GM18498 (cell line): ENCODE measurements around the gene AGAP1.

Experiments used
- ATAC-seq: cut with Tn5 transposase; IDR thresholded peaks from one replicate; pipeline ENCODE4 v1.9.1; 2021; ENCODE audit warnings: mild to moderate bottlenecking, moderate library complexity; ENCODE audit not compliant: unreplicated experiment

Gene AGAP1

DNA sequence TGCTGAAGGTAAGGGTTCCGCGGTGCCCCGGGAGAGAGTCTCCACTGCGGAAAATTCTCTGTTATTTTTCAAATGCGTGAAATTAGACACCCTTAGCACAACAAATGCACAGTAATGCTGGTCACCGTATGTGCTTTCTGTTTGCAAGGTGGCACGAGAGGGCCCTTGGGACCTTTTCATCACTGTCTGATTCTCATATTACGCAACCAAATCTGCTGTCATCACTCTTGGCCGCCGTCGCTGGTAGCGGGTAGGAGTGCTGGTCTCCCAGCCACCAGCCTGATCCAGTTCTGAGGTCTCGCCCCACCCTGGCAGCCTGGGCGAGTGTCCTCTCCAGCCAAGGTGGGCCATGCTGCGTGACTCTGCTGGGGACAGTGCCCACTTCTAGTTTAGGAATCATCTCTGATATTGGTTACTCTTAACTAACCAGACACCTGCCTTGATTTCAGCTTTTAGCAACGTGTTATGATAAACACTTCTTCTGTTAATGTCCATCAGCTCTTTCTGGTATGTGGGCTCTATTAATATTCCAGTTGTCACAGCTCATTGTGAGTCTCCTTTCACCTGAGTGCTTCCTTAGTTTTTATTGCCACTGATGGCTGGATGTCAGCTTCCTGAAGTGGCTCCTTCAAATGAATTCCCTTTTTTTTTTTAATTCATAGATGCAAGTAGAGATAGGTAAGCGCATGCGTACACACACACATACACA lies 474.9 kb downstream of the AGAP1 start:
- no peak for ATAC-seq

DNA sequence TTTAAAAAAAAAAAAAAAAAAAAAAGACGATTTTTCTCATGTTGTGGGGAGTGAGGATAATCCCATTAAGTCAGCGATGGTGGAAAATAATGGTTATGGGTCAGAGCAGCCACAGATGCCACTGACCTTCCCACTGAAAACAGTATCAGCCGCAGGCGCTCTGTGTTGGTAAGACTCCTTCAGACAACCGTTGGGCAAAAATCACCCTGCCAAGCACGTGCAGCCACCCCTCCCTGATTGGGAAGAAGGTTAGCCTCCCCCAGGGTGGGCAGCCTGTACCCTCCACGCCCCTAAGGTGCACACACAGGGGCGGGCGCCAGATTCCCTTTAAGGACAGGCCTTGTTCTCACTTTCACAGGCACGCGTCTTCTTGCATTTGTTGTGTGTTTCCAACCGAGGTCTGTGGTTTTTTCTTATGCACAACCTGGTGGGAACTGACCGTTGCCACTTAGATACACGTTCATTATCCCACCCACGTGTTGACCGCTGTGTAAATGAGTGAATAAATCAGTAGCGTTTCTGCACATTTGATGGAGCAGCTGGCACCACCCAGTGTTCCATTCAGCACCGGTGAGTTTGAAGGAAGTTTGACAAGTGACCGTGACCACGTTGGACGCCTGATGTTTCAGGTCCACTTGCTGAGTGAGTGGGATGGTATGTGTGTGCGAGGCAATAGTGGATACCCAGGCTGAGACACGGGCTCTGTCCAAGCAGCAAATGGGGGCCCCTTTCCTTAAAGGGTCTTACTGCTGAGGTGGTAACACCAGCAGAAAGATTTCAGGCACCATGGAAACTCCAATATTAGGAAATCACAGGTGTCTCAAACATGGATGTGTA lies 476.6 kb downstream of the AGAP1 start:
- no peak for ATAC-seq

DNA sequence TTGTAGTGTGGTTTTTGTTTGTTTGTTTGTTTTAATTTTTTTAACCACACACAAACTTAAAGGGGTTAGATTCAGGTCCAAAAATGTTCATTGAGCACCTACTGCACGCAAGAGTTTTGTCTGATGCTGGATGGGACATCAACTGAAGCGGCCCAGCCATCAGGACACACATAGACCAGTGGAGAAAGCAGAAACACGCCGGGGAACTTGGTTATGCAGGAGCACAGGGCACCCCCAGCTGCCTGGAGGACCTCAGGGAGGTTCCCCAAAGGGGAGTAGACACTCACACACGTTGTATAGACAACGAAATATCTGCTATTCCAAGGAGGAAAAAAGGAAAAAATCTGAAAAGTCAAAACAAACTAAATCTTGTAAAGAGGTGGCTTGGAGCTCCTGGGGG lies 482.7 kb downstream of the AGAP1 start:
- no peak for ATAC-seq

DNA sequence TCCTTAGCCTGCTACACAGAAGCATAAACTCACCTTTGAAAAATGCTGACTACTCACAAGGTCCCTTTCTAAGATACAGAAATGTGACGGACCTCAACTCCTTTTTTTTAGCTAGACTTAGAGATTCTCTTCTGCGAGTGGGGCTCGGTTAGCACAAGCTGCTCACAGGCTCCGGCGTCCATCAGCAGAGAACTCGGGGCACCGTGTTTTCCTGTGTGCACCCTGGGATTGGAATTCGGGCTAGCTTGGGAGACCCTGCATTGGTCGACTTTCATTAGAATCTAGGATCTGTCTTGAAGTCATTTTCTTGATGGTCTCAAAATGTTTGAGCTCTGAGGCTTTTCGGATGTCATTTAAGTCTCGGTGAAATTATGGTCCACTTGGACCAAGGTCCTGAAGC lies 483.1 kb downstream of the AGAP1 start:
- ATAC-seq, result no peak

DNA sequence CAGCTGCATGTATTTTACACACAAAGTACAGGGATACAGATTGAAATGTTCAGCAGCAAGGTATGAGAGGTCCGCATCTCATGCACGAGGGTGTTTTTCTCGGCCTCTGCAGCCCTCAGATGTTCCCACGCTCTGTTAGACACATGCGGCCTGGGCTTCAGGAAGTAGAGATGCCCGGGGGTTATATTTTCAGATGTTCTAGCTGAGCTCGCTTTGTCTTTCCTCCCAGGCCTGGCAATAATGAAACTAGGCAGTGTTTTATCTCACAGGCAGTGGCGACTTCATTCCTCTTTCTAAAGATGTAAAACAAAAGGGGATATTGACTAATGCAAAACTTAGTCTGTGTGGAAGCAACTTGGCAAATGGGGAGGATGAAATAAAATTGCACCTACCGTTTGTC lies 483.6 kb downstream of the AGAP1 start:
- no peak for ATAC-seq

DNA sequence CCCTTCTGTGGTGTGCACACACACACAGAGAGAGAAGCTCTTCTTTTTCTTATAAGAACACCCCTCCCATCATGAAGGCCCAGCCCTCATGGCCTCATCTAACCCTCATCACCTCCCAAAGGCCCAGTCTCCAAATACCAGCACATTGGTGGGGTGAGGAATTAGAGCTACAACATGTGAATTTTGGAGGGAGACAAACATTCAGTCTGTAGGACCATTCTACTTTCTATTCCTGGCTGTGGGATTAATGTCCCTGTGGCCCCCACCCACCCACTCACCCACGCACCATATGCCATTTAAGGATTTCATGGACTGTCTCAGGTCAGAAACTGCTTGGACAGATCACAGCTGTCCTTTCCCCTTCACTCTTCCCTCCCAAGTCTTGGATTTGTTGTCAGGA lies 484.2 kb downstream of the AGAP1 start:
- no peak for ATAC-seq

DNA sequence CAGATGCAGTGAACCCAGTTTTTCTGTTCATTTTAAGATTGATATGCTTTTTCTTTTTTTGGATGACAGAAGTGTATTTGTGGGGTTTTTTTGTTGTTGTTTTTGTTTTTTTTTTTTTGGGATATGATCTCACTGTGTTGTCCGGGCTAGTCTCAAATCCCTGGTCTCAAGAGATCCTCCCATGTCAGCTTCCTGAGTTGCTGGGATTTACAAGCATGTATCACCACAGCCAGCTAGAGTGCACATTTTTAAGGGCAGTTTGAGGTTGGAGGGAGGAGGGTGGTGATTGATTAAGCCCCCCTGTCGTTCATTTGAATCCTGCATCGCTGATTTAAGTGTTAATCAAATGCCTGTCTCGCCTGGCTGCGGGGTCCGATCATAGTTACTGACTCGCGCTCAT lies 485.2 kb downstream of the AGAP1 start:
- no peak for ATAC-seq

DNA sequence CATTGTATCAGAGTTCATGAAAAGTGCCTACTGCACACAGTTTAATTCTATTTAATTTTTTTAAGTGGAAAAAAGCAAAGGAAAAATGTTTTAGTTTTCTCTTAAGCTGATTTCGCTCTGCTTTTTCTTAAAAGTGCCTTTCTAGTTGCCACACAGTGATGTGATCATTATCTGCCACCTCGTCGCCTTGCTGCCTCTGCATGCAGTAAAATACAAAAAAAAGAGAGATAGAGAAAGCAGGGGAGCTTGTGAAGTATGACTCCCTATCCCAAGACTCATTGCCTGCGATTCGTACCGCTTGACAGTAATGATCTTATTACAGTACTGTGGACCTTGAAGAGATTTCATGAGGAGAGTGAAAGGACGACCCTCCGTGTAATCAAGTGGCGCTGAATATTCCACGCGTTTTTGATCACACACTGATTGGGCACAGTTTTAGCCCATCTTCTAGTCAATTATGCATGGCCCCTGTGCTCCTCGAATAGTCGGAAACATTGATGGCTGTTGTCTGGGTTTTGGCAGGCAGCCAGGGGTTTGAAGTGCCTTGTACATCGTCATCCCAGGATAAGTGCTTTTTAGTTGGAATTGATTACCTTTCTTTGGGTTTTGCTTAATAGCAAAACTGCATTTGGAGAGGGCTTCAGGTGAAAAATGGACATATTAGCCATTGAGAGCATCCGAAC lies 486.1 kb downstream of the AGAP1 start:
- ATAC-seq, result no peak

DNA sequence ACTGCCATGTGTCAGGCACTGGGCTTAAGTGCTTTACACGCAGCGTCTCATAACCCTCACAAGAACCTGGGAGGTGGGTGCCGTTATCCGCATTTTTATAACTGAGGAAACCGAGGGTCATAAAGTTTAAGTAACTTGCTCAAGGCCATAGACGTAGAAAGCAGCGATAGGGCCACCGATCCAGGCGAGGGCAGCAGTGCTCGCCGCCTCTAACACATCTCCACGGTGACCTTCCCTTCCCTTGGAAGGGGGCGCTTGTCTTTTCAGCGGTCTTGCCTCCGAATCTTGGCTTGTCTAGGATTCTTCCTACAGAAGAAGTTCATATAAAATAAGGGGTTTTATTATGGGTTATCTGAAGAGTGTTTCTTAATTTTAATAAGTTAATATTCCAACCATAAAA lies 487.8 kb downstream of the AGAP1 start:
- ATAC-seq, result no peak

DNA sequence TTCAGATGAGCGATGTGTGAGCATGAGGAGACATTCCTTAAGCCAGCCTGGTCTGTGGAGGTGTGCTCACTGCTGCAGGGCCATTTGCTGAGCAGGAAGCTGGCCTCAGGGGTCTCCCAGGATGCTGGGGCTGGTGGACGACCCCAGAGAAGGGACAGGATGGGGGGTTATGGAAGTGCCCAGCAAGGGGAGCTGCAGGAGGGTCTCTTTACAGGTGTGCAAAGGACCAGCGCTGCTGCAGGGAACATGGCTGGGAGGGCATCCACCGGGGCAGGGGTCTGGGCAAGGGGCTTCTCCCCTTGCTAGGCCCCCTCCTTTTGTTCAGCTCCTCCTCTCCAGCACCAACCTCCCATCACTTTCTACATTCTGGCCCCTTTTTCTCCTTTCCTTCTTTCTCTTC lies 489.2 kb downstream of the AGAP1 start:
- ATAC-seq, result no peak

DNA sequence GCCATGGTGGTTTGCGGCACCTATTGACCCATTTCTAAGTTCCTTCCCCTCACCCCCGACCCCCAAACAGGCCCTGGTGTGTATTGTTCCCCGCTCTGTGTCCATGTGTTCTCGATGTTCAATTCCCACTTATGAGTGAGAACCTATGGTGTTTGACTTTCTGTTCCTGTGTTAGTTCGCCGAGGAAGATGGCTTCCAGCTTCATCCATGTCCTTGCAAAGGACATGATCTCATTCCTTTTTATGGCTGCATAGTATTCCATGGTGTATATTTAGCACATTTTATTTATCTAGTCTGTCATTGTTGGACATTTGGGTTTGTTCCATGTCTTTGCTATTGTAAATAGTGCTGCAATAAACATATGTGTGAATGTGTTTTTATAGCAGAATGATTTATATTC lies 490.7 kb downstream of the AGAP1 start:
- ATAC-seq, result no peak

DNA sequence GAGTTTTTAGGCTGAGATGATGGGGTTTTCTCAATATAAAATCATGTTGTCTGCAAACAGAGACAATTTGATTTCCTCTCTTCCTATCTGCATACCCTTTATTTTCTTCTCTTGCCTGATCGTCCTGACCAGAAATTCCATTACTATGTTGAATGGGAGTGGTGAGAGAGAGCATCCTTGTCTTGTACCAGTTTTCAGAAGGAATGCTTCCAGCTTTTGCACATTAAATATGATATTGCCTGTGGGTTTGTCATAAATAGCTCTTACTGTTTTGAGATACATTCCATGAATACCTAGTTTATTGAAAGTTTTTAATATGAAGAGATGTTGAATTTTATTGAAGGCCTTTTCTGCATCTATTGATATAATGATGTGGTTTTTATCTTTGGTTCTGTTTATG lies 492.5 kb downstream of the AGAP1 start:
- no peak for ATAC-seq

DNA sequence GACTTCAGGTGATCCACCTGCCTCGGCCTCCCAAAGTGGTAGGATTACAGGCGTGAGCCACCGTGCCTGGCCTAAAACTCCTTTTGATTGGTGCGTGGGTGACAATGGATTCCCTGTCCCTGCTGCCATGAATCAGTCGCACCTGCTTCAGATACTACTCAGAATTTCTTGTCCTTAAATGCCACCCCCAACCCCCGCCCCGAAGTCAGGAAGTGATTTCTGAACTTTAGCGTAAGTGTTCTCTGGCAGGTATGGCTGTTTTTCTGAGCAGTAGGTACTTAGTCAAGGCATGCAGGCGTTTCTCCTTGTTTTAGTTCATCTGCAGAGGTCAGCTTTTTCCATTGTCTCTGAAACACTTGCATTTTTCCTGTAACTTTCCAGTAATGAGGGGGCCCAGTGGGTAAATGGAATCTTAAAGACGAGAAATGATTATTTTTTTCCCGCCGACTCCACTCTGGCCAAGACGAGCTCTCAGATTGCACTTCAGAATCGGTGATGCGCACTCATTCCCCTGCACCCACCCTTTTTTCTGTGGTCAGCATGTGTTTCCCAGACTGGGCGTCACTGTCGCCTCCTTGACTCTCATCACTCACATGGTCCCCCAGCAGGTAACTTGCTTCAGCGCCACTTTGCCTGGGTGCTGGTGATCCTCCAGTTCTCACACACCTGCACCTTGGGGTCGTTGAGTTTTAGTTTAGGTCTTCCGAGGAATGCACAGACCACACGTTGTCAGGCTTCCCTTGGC lies 494.6 kb downstream of the AGAP1 start:
- ATAC-seq, result no peak

DNA sequence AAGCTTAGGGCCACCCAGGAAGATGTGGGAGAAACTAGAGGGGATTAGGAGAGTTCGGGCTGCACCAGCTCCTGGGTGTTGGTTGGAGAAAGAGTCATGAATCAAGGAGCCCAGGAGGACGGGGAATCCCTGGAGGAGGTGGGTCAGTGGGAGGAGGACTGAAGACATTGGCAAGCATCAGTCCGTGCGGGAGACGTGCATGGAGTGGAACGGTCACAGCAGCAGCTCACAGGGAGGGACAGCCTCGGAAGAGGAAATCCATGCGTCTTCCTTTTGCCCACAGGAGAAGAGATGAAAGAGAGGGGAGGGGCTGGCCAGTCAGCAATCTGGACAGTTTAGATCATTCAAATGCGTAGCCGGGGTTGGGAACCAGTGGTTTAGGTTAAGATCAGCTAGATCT lies 495.7 kb downstream of the AGAP1 start:
- no peak for ATAC-seq

DNA sequence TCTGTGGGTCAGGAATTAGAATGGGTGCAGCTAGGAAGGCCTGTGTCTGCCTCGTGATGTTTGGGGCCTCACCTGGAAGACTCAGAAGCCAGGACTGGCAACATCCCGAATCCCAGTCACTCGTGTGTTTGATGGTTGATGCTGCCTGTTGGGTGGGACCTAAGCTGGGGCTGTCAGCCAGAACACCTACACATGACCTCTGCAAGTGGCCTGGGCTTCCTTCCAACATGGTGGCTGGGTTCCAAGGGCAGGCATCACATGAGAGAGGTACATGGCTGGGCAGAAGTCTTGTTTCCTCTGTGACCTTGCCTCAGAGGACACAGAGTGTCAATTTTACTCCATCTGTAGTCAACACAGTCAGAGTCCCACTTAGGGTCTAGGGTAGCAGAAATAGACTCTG lies 496.5 kb downstream of the AGAP1 start:
- no peak for ATAC-seq

DNA sequence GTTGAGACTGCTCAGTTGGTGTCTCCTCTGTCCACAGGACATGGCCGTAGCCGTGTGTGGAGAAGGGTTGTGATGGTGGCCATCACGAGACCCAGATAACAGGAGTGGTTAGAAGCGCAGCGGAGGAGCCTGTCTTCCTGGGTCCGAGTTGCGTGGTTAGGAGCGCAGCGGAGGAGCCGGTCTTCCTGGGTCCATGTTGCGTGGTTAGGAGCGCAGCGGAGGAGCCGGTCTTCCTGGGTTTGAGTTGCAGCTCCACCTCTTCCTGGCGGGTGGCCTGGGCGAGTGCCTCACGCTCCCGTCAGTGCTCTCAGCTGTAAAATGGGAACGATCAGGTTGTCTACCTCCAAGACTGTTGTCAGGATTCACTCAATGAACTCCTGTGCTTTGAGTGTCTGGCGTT lies 498.2 kb downstream of the AGAP1 start:
- ATAC-seq, result no peak

DNA sequence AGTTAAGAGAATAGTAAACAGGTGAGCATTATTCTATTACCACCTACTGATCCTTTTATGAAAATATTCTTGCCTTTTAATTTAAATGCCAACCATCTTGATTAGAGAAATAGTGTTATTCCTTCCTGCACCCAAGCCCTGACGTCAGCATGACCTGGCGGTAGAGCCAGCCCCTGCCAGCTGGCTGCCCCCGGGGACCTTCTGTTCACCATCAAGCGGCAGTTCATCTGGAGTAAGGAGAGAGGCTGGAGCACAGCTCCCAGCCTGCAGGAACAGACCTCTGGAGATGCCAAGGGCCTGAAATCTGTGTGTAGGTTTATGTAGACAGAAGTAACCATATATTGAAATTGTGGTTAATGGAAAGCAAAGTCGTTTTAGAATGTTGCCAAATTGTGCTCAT lies 502.6 kb downstream of the AGAP1 start:
- ATAC-seq, result no peak

DNA sequence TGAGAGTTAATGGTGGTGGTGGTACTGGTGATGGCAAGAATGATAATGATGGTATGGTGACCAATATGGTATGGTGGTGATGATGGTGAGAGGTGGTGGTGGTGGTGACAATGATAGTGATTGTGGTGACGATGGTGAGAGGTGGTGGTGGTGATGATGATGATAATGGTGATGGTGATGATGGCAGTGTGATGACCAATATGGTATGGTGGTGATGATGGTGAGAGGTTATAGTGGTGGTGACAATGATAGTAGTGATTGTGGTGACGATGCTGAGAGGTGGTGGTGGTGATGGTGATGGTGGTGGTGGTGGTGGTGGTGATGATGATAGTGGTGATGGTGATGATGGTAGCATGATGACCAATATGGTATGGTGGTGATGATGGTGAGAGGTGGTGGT lies 505.2 kb downstream of the AGAP1 start:
- ATAC-seq, result no peak

DNA sequence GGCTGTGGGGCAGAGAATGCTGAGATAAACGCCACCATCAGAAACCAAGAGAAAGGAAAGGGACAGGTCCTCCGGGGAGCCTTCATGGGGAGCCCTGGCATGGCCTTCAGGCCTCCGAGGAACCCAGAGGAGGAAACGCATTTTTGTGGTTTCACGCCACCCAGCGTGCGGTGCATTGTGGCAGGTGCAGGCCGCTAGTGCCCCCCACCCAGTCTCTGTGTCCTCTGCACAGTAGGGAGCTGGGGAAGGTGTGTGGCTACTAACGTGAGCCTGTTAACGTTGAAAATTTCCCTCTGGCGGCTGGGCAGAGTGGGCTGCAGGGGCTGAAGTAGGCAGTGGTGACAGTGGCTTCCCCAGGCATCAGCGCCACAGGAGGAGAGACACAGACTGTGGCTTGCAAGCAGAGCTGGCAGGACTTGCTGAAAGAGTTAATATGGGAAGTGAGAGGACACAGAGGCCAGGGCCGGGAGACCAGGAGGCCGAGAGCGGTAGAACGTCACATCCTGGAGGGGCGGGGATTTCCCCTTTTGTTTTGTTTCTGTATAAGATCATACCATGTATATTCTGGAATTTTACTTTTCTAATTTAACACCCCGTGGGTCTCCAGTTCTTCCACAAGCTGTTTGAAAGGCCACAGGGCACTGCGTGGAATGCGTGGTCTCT lies 507.5 kb downstream of the AGAP1 start:
- ATAC-seq, result no peak

DNA sequence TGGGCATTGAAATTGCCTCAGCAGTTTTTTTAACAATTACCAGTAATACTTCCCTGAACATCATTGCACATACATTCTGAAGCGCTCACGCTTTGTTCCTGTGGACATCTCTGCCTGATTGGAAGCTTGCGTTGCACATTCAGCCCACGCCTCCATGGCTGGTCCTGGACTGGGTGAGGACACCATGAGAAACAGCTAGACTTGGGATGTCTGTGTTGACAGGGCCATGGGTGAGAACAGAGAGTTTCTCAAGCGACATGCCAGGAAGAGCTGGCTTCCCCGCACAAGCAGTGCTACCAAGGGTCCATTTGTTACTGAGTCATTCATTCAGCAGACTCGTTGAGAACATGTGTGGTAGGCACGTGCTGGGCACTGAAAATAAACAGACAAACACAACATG lies 508.0 kb downstream of the AGAP1 start:
- no peak for ATAC-seq

DNA sequence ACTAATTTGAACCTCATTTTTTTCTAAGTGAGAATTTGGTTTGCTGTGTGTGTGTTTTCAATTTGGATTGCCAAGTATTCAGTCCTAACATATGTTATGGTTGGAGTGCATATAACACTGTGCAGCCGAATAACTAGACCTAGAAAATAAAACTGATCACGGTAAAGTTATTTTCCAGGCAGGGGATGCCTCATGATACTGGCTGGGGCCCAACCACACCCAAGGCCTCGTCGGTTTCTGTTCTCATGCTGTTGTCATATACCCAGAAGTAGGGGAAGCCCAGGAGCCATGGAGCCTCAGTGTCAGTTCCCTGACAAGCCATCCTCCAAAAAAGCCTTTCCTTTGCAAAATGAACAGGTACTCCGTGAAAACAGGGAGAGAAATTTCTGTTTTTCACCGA lies 514.2 kb downstream of the AGAP1 start:
- ATAC-seq, result no peak
